HEK293 (cell line): ENCODE results near the gene KRTAP10-10.
A peak's percentile ranks its signal among the peaks of the same experiment; 100 is the strongest.
"Not testable (repeated sequence)": the region's sequence is repeated elsewhere in the genome, so short reads cannot be mapped to it uniquely, and the experiment has no call there.

Experiments used
- CTCF ChIA-PET: fragments of 350-600 bp; formaldehyde crosslinking; extraction: SDS; loops from one replicate; lab custom pipeline; 2021; ENCODE audit warnings: antibody characterized with exemption; lab: Yijun Ruan, JAX
- POLR2A ChIA-PET: fragments of 300-600 bp; formaldehyde crosslinking; extraction: SDS; loops from one replicate; lab custom pipeline; 2020; ENCODE audit warnings: antibody characterized with exemption, inconsistent platforms; lab: Yijun Ruan, JAX
- H3K27ac ChIP-seq: fragments of 200-500 bp; sonication (Bioruptor generic); 2 replicates; pipeline ENCODE4 v1.5.1; 2014; ENCODE audit warnings: low read depth, low read length, control low read depth, inconsistent platforms; ENCODE audit errors: extremely low read depth
- H3K36me3 ChIP-seq, 2 experiments: fragments of 200-500 bp in 1 of 2; sonication (Bioruptor generic) in 1 of 2; 1 replicate in 1 of 2; 2 replicates in 1 of 2; pipeline ENCODE4 v1.5.1; 2014 to 2017; ENCODE audit warnings: inconsistent platforms in 2 of 2, low read length in 2 of 2; ENCODE audit not compliant: control insufficient read depth in 2 of 2, insufficient read depth in 1 of 2
- H3K4me1 ChIP-seq: fragments of 200-500 bp; sonication (Bioruptor generic); 2 replicates; pipeline ENCODE4 v1.5.1; 2014; ENCODE audit warnings: mild to moderate bottlenecking, low read length, inconsistent platforms; ENCODE audit not compliant: control insufficient read depth, insufficient read depth
- H3K4me3 ChIP-seq: 2 replicates; pipeline ENCODE4 v1.5.1; 2011; ENCODE audit warnings: low read depth, mild to moderate bottlenecking, control low read depth, low read length, moderate library complexity
- H3K9me3 ChIP-seq: fragments of 200-500 bp; sonication (Bioruptor generic); 2 replicates; pipeline ENCODE4 v1.5.1; 2014; ENCODE audit warnings: low read depth, low read length, inconsistent platforms; ENCODE audit not compliant: control insufficient read depth, insufficient read depth
- KLF7 ChIP-seq: fragments of 450-650 bp; formaldehyde crosslinking; IDR thresholded peaks from 2 replicates; pipeline ENCODE4 v1.5.1; 2016; ENCODE audit warnings: missing biosample characterization, missing genetic modification characterization, borderline replicate concordance
- ZBTB26 ChIP-seq: fragments of 450-650 bp; formaldehyde crosslinking; optimal IDR thresholded peaks from 2 replicates; pipeline ENCODE3; 2016; ENCODE audit warnings: missing biosample characterization, mild to moderate bottlenecking, missing genetic modification characterization
- ZFP41 ChIP-seq: fragments of 450-650 bp; formaldehyde crosslinking; IDR thresholded peaks from 2 replicates; pipeline ENCODE4 v1.5.1; 2016; ENCODE audit warnings: missing biosample characterization, missing genetic modification characterization, borderline replicate concordance
- ZIC2 ChIP-seq: fragments of 450-650 bp; formaldehyde crosslinking; IDR thresholded peaks from 2 replicates; pipeline ENCODE4 v1.5.1; 2016; ENCODE audit warnings: missing biosample characterization, missing genetic modification characterization
- ZNF132 ChIP-seq: fragments of 450-650 bp; formaldehyde crosslinking; IDR thresholded peaks from 2 replicates; pipeline ENCODE4 v1.5.1; 2017; ENCODE audit warnings: missing biosample characterization, missing genetic modification characterization, borderline replicate concordance
- ZNF280C ChIP-seq: fragments of 450-650 bp; formaldehyde crosslinking; IDR thresholded peaks from 2 replicates; pipeline ENCODE4 v1.5.1; 2016; ENCODE audit warnings: missing biosample characterization, missing genetic modification characterization
- ZNF335 ChIP-seq: fragments of 450-650 bp; formaldehyde crosslinking; conservative IDR thresholded peaks from 2 replicates; pipeline ENCODE4 v1.5.1; 2016; ENCODE audit warnings: missing biosample characterization, missing genetic modification characterization
- ZNF350 ChIP-seq: fragments of 450-650 bp; formaldehyde crosslinking; IDR thresholded peaks from 2 replicates; pipeline ENCODE4 v1.5.0; 2017; ENCODE audit warnings: missing biosample characterization, mild to moderate bottlenecking, missing genetic modification characterization
- ZNF768 ChIP-seq: fragments of 450-650 bp; formaldehyde crosslinking; IDR thresholded peaks from 2 replicates; pipeline ENCODE4 v1.5.1; 2018; ENCODE audit warnings: missing biosample characterization, mild to moderate bottlenecking, missing genetic modification characterization
- TF ChIP-seq, protein P1 (sequence below): fragments of 450-650 bp; formaldehyde crosslinking; IDR thresholded peaks from 2 replicates; pipeline ENCODE4 v1.5.1; 2016; ENCODE audit warnings: missing biosample characterization, missing genetic modification characterization, borderline replicate concordance
- TF ChIP-seq, protein P2 (sequence below): fragments of 450-650 bp; formaldehyde crosslinking; IDR thresholded peaks from 2 replicates; pipeline ENCODE4 v1.5.1; 2016; ENCODE audit warnings: missing biosample characterization, missing genetic modification characterization
- TF ChIP-seq, protein P3 (sequence below): fragments of 450-650 bp; formaldehyde crosslinking; IDR thresholded peaks from 2 replicates; pipeline ENCODE4 v1.5.1; 2016; ENCODE audit warnings: missing biosample characterization, missing genetic modification characterization

KRTAP10-10 gene

DNA sequence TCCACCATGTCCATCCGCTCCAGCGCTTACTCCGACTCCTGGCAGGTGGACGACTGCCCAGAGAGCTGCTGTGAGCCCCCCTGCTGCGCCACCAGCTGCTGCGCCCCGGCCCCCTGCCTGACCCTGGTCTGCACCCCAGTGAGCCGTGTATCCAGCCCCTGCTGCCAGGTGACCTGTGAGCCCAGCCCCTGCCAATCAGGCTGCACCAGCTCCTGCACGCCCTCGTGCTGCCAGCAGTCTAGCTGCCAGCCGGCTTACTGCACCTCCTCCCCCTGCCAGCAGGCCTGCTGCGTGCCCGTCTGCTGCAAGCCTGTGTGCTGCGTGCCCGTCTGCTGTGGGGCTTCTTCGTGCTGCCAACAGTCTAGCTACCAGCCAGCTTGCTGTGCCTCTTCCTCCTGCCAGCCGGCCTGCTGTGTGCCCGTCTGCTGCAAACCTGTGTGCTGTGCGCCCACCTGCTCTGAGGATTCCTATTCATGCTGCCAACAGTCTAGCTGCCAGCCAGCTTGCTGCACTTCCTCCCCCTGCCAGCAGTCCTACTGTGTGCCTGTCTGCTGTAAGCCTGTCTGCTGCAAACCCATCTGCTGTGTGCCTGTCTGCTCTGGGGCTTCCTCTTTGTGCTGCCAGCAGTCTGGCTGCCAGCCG is 9.9 kb upstream of the KRTAP10-10 start:
- H3K4me1 ChIP-seq, POLR2A ChIA-PET, H3K36me3 ChIP-seq, H3K4me3 ChIP-seq: not testable (repeated sequence)
- 0 out of 2 replicates have a peak, but pooled peaks have one; percentile 25 for TF ChIP-seq ZIC2 (tag by site-specific recombination)
- TF ChIP-seq, all 188 proteins: peak for 1; not testable (repeated sequence) for 187
- CTCF ChIA-PET, H3K27ac ChIP-seq, H3K9me3 ChIP-seq: not testable (repeated sequence)

GRCh38 chr21:44627831-44628233 is 9.3 kb upstream of the KRTAP10-10 start:
- H3K27ac ChIP-seq, H3K36me3 ChIP-seq, H3K9me3 ChIP-seq, H3K4me1 ChIP-seq, H3K4me3 ChIP-seq, POLR2A ChIA-PET, CTCF ChIA-PET: not testable (repeated sequence)

- Histone ChIP-seq H3K9me3 (no peaks in the 10 kb centered on the region), H3K36me3 (no peaks in the 10 kb centered on the region), H3K4me1 (no peaks in the 10 kb centered on the region), H3K4me3 (no peak overlapping the region), H3K27ac (no peak overlapping the region)
- CTCF ChIA-PET, result no interaction called here
- POLR2A ChIA-PET, result no interaction called here
- TF ChIP-seq ZNF335 (tag by site-specific recombination) (no peak), ZBTB26 (tag by site-specific recombination) (no peak), ZNF280C (tag by site-specific recombination) (no peak), KLF7 (tag by site-specific recombination) (no peak), ZFP41 (no peak), ZNF768 (no peak), ZNF350 (no peak), ZNF132 (no peak)
- TF ChIP-seq, protein P1, sequence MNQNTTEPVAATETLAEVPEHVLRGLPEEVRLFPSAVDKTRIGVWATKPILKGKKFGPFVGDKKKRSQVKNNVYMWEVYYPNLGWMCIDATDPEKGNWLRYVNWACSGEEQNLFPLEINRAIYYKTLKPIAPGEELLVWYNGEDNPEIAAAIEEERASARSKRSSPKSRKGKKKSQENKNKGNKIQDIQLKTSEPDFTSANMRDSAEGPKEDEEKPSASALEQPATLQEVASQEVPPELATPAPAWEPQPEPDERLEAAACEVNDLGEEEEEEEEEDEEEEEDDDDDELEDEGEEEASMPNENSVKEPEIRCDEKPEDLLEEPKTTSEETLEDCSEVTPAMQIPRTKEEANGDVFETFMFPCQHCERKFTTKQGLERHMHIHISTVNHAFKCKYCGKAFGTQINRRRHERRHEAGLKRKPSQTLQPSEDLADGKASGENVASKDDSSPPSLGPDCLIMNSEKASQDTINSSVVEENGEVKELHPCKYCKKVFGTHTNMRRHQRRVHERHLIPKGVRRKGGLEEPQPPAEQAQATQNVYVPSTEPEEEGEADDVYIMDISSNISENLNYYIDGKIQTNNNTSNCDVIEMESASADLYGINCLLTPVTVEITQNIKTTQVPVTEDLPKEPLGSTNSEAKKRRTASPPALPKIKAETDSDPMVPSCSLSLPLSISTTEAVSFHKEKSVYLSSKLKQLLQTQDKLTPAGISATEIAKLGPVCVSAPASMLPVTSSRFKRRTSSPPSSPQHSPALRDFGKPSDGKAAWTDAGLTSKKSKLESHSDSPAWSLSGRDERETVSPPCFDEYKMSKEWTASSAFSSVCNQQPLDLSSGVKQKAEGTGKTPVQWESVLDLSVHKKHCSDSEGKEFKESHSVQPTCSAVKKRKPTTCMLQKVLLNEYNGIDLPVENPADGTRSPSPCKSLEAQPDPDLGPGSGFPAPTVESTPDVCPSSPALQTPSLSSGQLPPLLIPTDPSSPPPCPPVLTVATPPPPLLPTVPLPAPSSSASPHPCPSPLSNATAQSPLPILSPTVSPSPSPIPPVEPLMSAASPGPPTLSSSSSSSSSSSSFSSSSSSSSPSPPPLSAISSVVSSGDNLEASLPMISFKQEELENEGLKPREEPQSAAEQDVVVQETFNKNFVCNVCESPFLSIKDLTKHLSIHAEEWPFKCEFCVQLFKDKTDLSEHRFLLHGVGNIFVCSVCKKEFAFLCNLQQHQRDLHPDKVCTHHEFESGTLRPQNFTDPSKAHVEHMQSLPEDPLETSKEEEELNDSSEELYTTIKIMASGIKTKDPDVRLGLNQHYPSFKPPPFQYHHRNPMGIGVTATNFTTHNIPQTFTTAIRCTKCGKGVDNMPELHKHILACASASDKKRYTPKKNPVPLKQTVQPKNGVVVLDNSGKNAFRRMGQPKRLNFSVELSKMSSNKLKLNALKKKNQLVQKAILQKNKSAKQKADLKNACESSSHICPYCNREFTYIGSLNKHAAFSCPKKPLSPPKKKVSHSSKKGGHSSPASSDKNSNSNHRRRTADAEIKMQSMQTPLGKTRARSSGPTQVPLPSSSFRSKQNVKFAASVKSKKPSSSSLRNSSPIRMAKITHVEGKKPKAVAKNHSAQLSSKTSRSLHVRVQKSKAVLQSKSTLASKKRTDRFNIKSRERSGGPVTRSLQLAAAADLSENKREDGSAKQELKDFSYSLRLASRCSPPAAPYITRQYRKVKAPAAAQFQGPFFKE, result no peak
- TF ChIP-seq, protein P2, sequence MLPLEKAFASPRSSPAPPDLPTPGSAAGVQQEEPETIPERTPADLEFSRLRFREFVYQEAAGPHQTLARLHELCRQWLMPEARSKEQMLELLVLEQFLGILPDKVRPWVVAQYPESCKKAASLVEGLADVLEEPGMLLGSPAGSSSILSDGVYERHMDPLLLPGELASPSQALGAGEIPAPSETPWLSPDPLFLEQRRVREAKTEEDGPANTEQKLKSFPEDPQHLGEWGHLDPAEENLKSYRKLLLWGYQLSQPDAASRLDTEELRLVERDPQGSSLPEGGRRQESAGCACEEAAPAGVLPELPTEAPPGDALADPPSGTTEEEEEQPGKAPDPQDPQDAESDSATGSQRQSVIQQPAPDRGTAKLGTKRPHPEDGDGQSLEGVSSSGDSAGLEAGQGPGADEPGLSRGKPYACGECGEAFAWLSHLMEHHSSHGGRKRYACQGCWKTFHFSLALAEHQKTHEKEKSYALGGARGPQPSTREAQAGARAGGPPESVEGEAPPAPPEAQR (tag by site-specific recombination), result no peak
- TF ChIP-seq, protein P3, sequence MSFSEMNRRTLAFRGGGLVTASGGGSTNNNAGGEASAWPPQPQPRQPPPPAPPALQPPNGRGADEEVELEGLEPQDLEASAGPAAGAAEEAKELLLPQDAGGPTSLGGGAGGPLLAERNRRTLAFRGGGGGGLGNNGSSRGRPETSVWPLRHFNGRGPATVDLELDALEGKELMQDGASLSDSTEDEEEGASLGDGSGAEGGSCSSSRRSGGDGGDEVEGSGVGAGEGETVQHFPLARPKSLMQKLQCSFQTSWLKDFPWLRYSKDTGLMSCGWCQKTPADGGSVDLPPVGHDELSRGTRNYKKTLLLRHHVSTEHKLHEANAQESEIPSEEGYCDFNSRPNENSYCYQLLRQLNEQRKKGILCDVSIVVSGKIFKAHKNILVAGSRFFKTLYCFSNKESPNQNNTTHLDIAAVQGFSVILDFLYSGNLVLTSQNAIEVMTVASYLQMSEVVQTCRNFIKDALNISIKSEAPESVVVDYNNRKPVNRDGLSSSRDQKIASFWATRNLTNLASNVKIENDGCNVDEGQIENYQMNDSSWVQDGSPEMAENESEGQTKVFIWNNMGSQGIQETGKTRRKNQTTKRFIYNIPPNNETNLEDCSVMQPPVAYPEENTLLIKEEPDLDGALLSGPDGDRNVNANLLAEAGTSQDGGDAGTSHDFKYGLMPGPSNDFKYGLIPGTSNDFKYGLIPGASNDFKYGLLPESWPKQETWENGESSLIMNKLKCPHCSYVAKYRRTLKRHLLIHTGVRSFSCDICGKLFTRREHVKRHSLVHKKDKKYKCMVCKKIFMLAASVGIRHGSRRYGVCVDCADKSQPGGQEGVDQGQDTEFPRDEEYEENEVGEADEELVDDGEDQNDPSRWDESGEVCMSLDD (tag by site-specific recombination), result no peak
Measured at GRCh38 chr21:44628707-44629391, 8.3 kb upstream of the KRTAP10-10 start.
